Tibial nerve (tissue), 4 donors: ENCODE data around the gene MTFMT. TPM values are rescaled to one million over a fixed set of nuclear protein-coding genes. Genes with fewer than 3 reads are reported as not detected.
A peak's percentile ranks its signal among the peaks of the same experiment; 100 is the strongest.
"Not testable (repeated sequence)": the region's sequence is repeated elsewhere in the genome, so short reads cannot be mapped to it uniquely, and the experiment has no call there.

Experiments
- DNase-seq, 2 donors: peaks; one replicate each; pipeline ENCODE4 v3.0.0-alpha.2; 2019; ENCODE audit warnings: low spot score in 2 of 2
- H3K27ac ChIP-seq, 4 donors: fragments of 200-600 bp; sonication (generic) in 3 of 4; one replicate each; pipeline ENCODE4 v1.5.1; 2017 to 2019; ENCODE audit warnings: mild to moderate bottlenecking in 1 of 4
- H3K27me3 ChIP-seq, 2 donors: fragments of 200-600 bp; sonication (generic) in 1 of 2; one replicate each; pipeline versions ENCODE4 v1.5.1 to v1.6.0; 2017 to 2019
- H3K36me3 ChIP-seq, 3 donors: fragments of 200-600 bp; sonication (generic); one replicate each; pipeline ENCODE4 v1.5.1; 2018 to 2019
- H3K4me1 ChIP-seq, 4 donors: fragments of 200-600 bp; sonication (generic) in 3 of 4; one replicate each; pipeline ENCODE4 v1.5.1; 2017 to 2019
- H3K4me3 ChIP-seq, 4 donors: fragments of 200-600 bp; sonication (generic) in 3 of 4; one replicate each; pipeline ENCODE4 v1.5.1; 2017 to 2019; ENCODE audit warnings: mild to moderate bottlenecking in 1 of 4, moderate library complexity in 1 of 4
- H3K9me3 ChIP-seq, 4 donors: fragments of 200-600 bp; sonication (generic) in 3 of 4; one replicate each; pipeline ENCODE4 v1.5.1; 2017 to 2019
- CTCF ChIP-seq, 5 experiments: fragments of 200-600 bp in 3 of 5; fragments of 450-650 bp in 2 of 5; sonication (generic) in 3 of 5; IDR thresholded peaks; one replicate each; pipeline ENCODE4 v1.5.1; 2016 to 2019; ENCODE audit warnings: antibody characterized with exemption in 5 of 5, mild to moderate bottlenecking in 3 of 5, moderate library complexity in 2 of 5
- EP300 ChIP-seq, 2 donors: sonication (generic); formaldehyde crosslinking; IDR thresholded peaks; one replicate each; pipeline ENCODE4 v1.6.1; 2017; ENCODE audit warnings: antibody characterized with exemption in 2 of 2, mild to moderate bottlenecking in 1 of 2
- POLR2A ChIP-seq, 2 donors: fragments of 450-650 bp; IDR thresholded peaks; one replicate each; pipeline ENCODE4 v1.6.1; 2017; ENCODE audit warnings: antibody characterized with exemption in 2 of 2, mild to moderate bottlenecking in 2 of 2, moderate library complexity in 2 of 2
- WGBS, 2 donors: methylation state at CpG; one replicate each; pipeline ENCODE4 v1.1.5; 2018; 5-methylcytosine and 5-hydroxymethylcytosine counted together
- total RNA-seq, 4 donors: library from RNA; depleted of rRNA; stranded (reverse); fragments of >200 nt; gene quantifications; one replicate each; pipeline ENCODE4 v1.1.0, GENCODE V29; 2016

MTFMT gene
- total RNA-seq, 4 donors from 2014 or later: 36.8 to 45.7 (median 41.2) TPM

- no peaks in the 10 kb centered on the region for H3K9me3 ChIP-seq
- no peak for DNase-seq
- TF ChIP-seq CTCF (IDR thresholded peaks at IDR 0.05): no peak
- no peak for TF ChIP-seq EP300 (IDR thresholded peaks at IDR 0.05)
- no peak for TF ChIP-seq POLR2A (IDR thresholded peaks at IDR 0.05)
- WGBS, 2 donors: 79 to 87% methylated on average over 1 of the region's 1 CpG
- no peak overlapping the region for H3K27ac ChIP-seq
- H3K36me3 ChIP-seq: peaks cover 0 to 85% (median 6%) of the 10 kb centered on the region in 3 donors
- H3K4me1 ChIP-seq: no peaks in the 10 kb centered on the region
- H3K27me3 ChIP-seq: no peaks in the 10 kb centered on the region
- H3K4me3 ChIP-seq: no peak overlapping the region
Observed at GRCh38 chr15:65020419-65020818, 9.0 kb downstream of the MTFMT start.

GRCh38 chr15:65011198-65011597 lies 18.2 kb downstream of the MTFMT start:
- H3K27ac ChIP-seq, H3K4me1 ChIP-seq, H3K27me3 ChIP-seq, DNase-seq, H3K4me3 ChIP-seq, H3K9me3 ChIP-seq: not testable (repeated sequence)
- 73 to 88% methylated on average over 4 of the region's 4 CpGs for WGBS, 2 donors
- peaks cover 0 to 73% (median 18%) of the 10 kb centered on the region in 3 donors for H3K36me3 ChIP-seq

- Histone ChIP-seq H3K27me3 (no peaks in the 10 kb centered on the region), H3K4me1 (no peaks in the 10 kb centered on the region), H3K27ac (no peak overlapping the region), H3K4me3 (no peak overlapping the region), H3K9me3 (peaks cover 0 to 6% (median 0%) of the 10 kb centered on the region in 4 donors), H3K36me3 (peaks cover 0 to 72% (median 10%) of the 10 kb centered on the region in 3 donors)
- no peak for TF ChIP-seq EP300 (IDR thresholded peaks at IDR 0.05)
- TF ChIP-seq CTCF (IDR thresholded peaks at IDR 0.05): peak in 1 of 5 experiments; percentile 18
- no peak for TF ChIP-seq POLR2A (IDR thresholded peaks at IDR 0.05)
- WGBS, 2 donors: 43 to 46% methylated on average over 2 of the region's 2 CpGs
- no peak for DNase-seq
Observed at GRCh38 chr15:65008983-65009382, 20.5 kb downstream of the MTFMT start.

GRCh38 chr15:65006876-65007275 lies 22.6 kb downstream of the MTFMT start:
- no peak overlapping the region for H3K4me3 ChIP-seq
- H3K4me1 ChIP-seq: no peaks in the 10 kb centered on the region
- DNase-seq: no peak
- H3K27ac ChIP-seq: no peak overlapping the region
- WGBS, 2 donors: 86 to 89% methylated on average over 3 of the region's 3 CpGs
- H3K9me3 ChIP-seq: no peaks in the 10 kb centered on the region
- TF ChIP-seq CTCF (IDR thresholded peaks at IDR 0.05) (no peak), EP300 (IDR thresholded peaks at IDR 0.05) (no peak), POLR2A (IDR thresholded peaks at IDR 0.05) (no peak)
- peaks cover 0 to 73% (median 0%) of the 10 kb centered on the region in 3 donors for H3K36me3 ChIP-seq
- H3K27me3 ChIP-seq: no peaks in the 10 kb centered on the region

- TF ChIP-seq CTCF (IDR thresholded peaks at IDR 0.05): no peak
- TF ChIP-seq POLR2A (IDR thresholded peaks at IDR 0.05): no peak
- no peak for TF ChIP-seq EP300 (IDR thresholded peaks at IDR 0.05)
- 63 to 68% methylated on average over 3 of the region's 3 CpGs for WGBS, 2 donors
- H3K4me3 ChIP-seq: no peak overlapping the region
- no peaks in the 10 kb centered on the region for H3K27me3 ChIP-seq
- H3K36me3 ChIP-seq: peaks cover 0 to 67% (median 0%) of the 10 kb centered on the region in 3 donors
- no peak for DNase-seq
- no peak overlapping the region for H3K27ac ChIP-seq
- no peaks in the 10 kb centered on the region for H3K4me1 ChIP-seq
- H3K9me3 ChIP-seq: no peaks in the 10 kb centered on the region
Observed at GRCh38 chr15:65004993-65005392, 24.4 kb downstream of the MTFMT start.
